ENCODE data around the gene ATP5PO. TPM values are rescaled to one million over a fixed set of nuclear protein-coding genes. Genes with fewer than 3 reads are reported as not detected.

ATP5PO gene
- total and polyA plus RNA-seq, 2 of the 13 experiments (the other 11 are each of a cell fraction or from before 2014, with no cell fraction given), result 256 to 297 TPM

- TF ChIP-seq AKNA (CRISPR knock-in tag; IDR thresholded peaks at IDR 0.05; ENCODE audit: borderline replicate concordance) (no peak), ZKSCAN8 (CRISPR knock-in tag; IDR thresholded peaks at IDR 0.05; ENCODE audit: borderline replicate concordance) (no peak), PRPF4 (IDR thresholded peaks at IDR 0.05; ENCODE audit: low read depth, low read length, poor library complexity, severe bottlenecking) (no peak), TBL1XR1 (IDR thresholded peaks at IDR 0.05; ENCODE audit: borderline replicate concordance, low read length, partially characterized antibody) (no peak), KIAA2018 (CRISPR knock-in tag; IDR thresholded peaks at IDR 0.05; ENCODE audit: borderline replicate concordance) (no peak), GATA4 (IDR thresholded peaks at IDR 0.05; ENCODE audit: borderline replicate concordance, low read depth) (no peak), ZNF136 (CRISPR knock-in tag; IDR thresholded peaks at IDR 0.05; ENCODE audit: low read depth) (no peak), ZNF101 (CRISPR knock-in tag; IDR thresholded peaks at IDR 0.05; ENCODE audit: borderline replicate concordance, low read depth) (no peak)
Measured at GRCh38 chr21:33874161-33874560, 41.4 kb downstream of the ATP5PO start (continued).
